Astrocyte of the spinal cord (primary cell): ENCODE data around the gene DNAH11.
"Not testable (repeated sequence)": the region's sequence is repeated elsewhere in the genome, so short reads cannot be mapped to it uniquely, and the experiment has no call there.

ENCODE experiments used
- DNase-seq: peaks from one replicate; pipeline ENCODE4 v3.0.0; 2011; ENCODE audit warnings: low read depth, low spot score
- H3K4me3 ChIP-seq: 2 replicates; pipeline ENCODE4 v1.5.1; 2011; ENCODE audit warnings: low read depth, mild to moderate bottlenecking, low read length, moderate library complexity
- CTCF ChIP-seq: IDR thresholded peaks from 2 replicates; pipeline ENCODE4 v1.5.1; 2012; ENCODE audit warnings: low read depth, mild to moderate bottlenecking, low read length, inconsistent platforms
- in situ Hi-C: cut with HindIII; loops from 2 replicates; pipeline ENCODE4 v1.10.0; 2017; ENCODE audit warnings: low sequenced_read_pairs

Gene DNAH11

GRCh38 chr7:21719846-21720245 is 177.0 kb downstream of the DNAH11 start:
- no peak for TF ChIP-seq CTCF
- H3K4me3 ChIP-seq = no peak overlapping the region
- in situ Hi-C loops = no loop called here
- no peak for DNase-seq

- in situ Hi-C loops = no loop called here
- no peak for DNase-seq
- no peak overlapping the region for H3K4me3 ChIP-seq
- TF ChIP-seq CTCF = no peak
These were observed 179.5 kb downstream of the DNAH11 start for GRCh38 chr7:21722371-21722770.

- in situ Hi-C loops = no loop called here
- no peak for TF ChIP-seq CTCF
- DNase-seq = no peak
- H3K4me3 ChIP-seq = no peak overlapping the region
These were observed 181.7 kb downstream of the DNAH11 start for GRCh38 chr7:21724562-21724961.

GRCh38 chr7:21730399-21730798 is 187.6 kb downstream of the DNAH11 start:
- DNase-seq = no peak
- in situ Hi-C loops = no loop called here
- no peak for TF ChIP-seq CTCF
- H3K4me3 ChIP-seq = no peak overlapping the region

GRCh38 chr7:21731977-21732376 is 189.1 kb downstream of the DNAH11 start:
- DNase-seq = no peak
- no peak overlapping the region for H3K4me3 ChIP-seq
- TF ChIP-seq CTCF = no peak
- in situ Hi-C loops = no loop called here

- H3K4me3 ChIP-seq, in situ Hi-C loops, DNase-seq: not testable (repeated sequence)
These were observed 190.1 kb downstream of the DNAH11 start for GRCh38 chr7:21732956-21733355.

- H3K4me3 ChIP-seq = no peak overlapping the region
- DNase-seq = no peak
- in situ Hi-C loops = no loop called here
- no peak for TF ChIP-seq CTCF
These were observed 191.0 kb downstream of the DNAH11 start for GRCh38 chr7:21733837-21734236.
